Measurements from ENCODE around the gene CPSF4L. TPM values are rescaled to one million over a fixed set of nuclear protein-coding genes. Genes with fewer than 3 reads are reported as not detected.

The CPSF4L gene
- total RNA-seq, 1 donor from 2014 or later, result not detected

- Histone ChIP-seq H3F3A (ENCODE audit: low read depth) (peaks cover 10% of the 10 kb centered on the region), H3K79me2 (ENCODE audit: low read depth) (peaks cover 2% of the 10 kb centered on the region), H3K4me2 (no peak overlapping the region), H3K9ac (no peak overlapping the region), H3K27ac (no peak overlapping the region), H3K4me3 (no peak overlapping the region), H3K27me3 (no peaks in the 10 kb centered on the region), H3K4me1 (no peaks in the 10 kb centered on the region), H4K20me1 (ENCODE audit: low read depth) (peaks cover under 1% of the 10 kb centered on the region), H2AFZ (replicated peaks) (no peak overlapping the region), H3K9me3 (ENCODE audit: low read depth) (no peaks in the 10 kb centered on the region), H3K36me3 (peaks cover 6% of the 10 kb centered on the region)
- Mint-ChIP-seq H3K27me3 (ENCODE audit: insufficient read depth, low read depth) (peaks cover 10% of the 10 kb centered on the region), H3K4me1 (no peaks in the 10 kb centered on the region), H3K4me3 (no peak overlapping the region), H3K36me3 (peaks cover 68% of the 10 kb centered on the region), H3K27ac (no peak overlapping the region), H3K9me3 (no peaks in the 10 kb centered on the region)
- TF ChIP-seq EZH2 (IDR thresholded peaks at IDR 0.05), result no peak
- no peak for TF ChIP-seq CTCF (IDR thresholded peaks at IDR 0.05)
- no peak for TF ChIP-seq EZH2phosphoT487 (IDR thresholded peaks at IDR 0.05)
- no peak for DNase-seq (ENCODE audit: low spot score)
Observed at GRCh38 chr17:73201215-73202069, 60.2 kb downstream of the CPSF4L start.

DNA sequence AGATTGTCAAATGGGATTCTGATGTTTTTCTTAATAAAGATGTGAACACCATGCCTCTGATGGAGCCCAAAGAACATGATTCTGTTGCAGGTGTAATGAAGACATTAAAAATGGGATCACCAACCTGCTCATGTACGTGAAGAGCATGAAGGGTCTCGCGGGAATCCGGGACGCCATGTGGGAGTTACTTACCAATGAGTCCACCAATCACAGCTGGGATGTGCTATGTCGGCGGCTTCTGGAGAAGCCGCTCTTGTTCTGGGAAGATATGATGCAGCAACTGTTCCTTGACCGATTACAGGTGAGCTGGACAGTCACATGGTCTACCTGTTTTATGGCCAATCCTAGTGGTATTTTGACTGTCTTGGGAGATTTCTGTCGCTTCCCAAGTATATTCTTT, 61.2 kb downstream of the CPSF4L start:
- no peak overlapping the region for H3K4me3 ChIP-seq
- H3K36me3 ChIP-seq, result peaks cover 6% of the 10 kb centered on the region
- TF ChIP-seq EZH2 (IDR thresholded peaks at IDR 0.05) (no peak), CTCF (IDR thresholded peaks at IDR 0.05) (no peak)
- no peaks in the 10 kb centered on the region for H3K79me2 ChIP-seq (ENCODE audit: low read depth)
- no peak overlapping the region for H3K9ac ChIP-seq
- H3K4me3 Mint-ChIP-seq, result no peak overlapping the region
- no peaks in the 10 kb centered on the region for H4K20me1 ChIP-seq (ENCODE audit: low read depth)
- H3K9me3 ChIP-seq (ENCODE audit: low read depth), result no peaks in the 10 kb centered on the region
- H3F3A ChIP-seq (ENCODE audit: low read depth), result peaks cover 11% of the 10 kb centered on the region
- H3K27ac ChIP-seq, result no peak overlapping the region
- H2AFZ ChIP-seq (replicated peaks), result no peak overlapping the region
- no peak overlapping the region for H3K4me2 ChIP-seq
- no peak for DNase-seq (ENCODE audit: low spot score)
- no peaks in the 10 kb centered on the region for H3K4me1 ChIP-seq
- H3K4me1 Mint-ChIP-seq, result no peaks in the 10 kb centered on the region
- peaks cover 12% of the 10 kb centered on the region for H3K27me3 Mint-ChIP-seq (ENCODE audit: insufficient read depth, low read depth)
- H3K27ac Mint-ChIP-seq, result peak overlapping the region; percentile 39
- no peaks in the 10 kb centered on the region for H3K9me3 Mint-ChIP-seq
- no peaks in the 10 kb centered on the region for H3K27me3 ChIP-seq
- peaks cover 72% of the 10 kb centered on the region for H3K36me3 Mint-ChIP-seq

GRCh38 chr17:73199751-73200317, 61.8 kb downstream of the CPSF4L start:
- H3K4me3 ChIP-seq, result no peak overlapping the region

More at GRCh38 chr17:73199751-73200317, 61.8 kb downstream of the CPSF4L start:
- H3K4me2 ChIP-seq, result no peak overlapping the region
- Mint-ChIP-seq H3K27me3 (ENCODE audit: insufficient read depth, low read depth) (peaks cover 12% of the 10 kb centered on the region), H3K36me3 (peaks cover 68% of the 10 kb centered on the region), H3K4me1 (peaks cover 3% of the 10 kb centered on the region), H3K27ac (no peak overlapping the region), H3K9me3 (no peaks in the 10 kb centered on the region), H3K4me3 (no peak overlapping the region)
- H3K27me3 ChIP-seq, result no peaks in the 10 kb centered on the region
- no peak overlapping the region for H3K9ac ChIP-seq
- no peak overlapping the region for H3K27ac ChIP-seq
- peaks cover 6% of the 10 kb centered on the region for H3K36me3 ChIP-seq
- peaks cover 11% of the 10 kb centered on the region for H3F3A ChIP-seq (ENCODE audit: low read depth)
- H4K20me1 ChIP-seq (ENCODE audit: low read depth), result peaks cover 4% of the 10 kb centered on the region
- H3K9me3 ChIP-seq (ENCODE audit: low read depth), result no peaks in the 10 kb centered on the region
- no peaks in the 10 kb centered on the region for H3K4me1 ChIP-seq
- no peak overlapping the region for H2AFZ ChIP-seq (replicated peaks)
- TF ChIP-seq CTCF (IDR thresholded peaks at IDR 0.05) (no peak), EZH2phosphoT487 (IDR thresholded peaks at IDR 0.05) (no peak), EZH2 (IDR thresholded peaks at IDR 0.05) (no peak)
- no peak for DNase-seq (ENCODE audit: low spot score)
- H3K79me2 ChIP-seq (ENCODE audit: low read depth), result peaks cover 4% of the 10 kb centered on the region

Measured in neural progenitor cell (in vitro differentiated cells).